T-cell (primary cell): ENCODE results near the gene PRODH. TPM values are rescaled to one million over a fixed set of nuclear protein-coding genes. Genes with fewer than 3 reads are reported as not detected.

ENCODE experiments used
- ATAC-seq, 4 experiments: fragments of 200-7000 bp in 3 of 4; fragments of 150-1000 bp in 1 of 4; cut with Tn5 transposase; replicated peaks in 1 of 4; 1 replicate in 3 of 4; 2 replicates in 1 of 4; pipeline ENCODE4 v1.10.0; 2021; ENCODE audit warnings: moderate library complexity in 3 of 4, mild to moderate bottlenecking in 2 of 4, moderate number of reproducible peaks in 1 of 4
- CTCF ChIA-PET, 2 donors: fragments of 300-600 bp; sonication (Branson Sonifier 250); formaldehyde crosslinking; loops; one replicate each; lab custom pipeline; 2022; ENCODE audit warnings: antibody characterized with exemption in 2 of 2; lab: Charles Lee
- POLR2A ChIA-PET, 2 donors: fragments of 300-600 bp; sonication (Branson Sonifier 250); formaldehyde crosslinking; loops; one replicate each; lab custom pipeline; 2022; ENCODE audit warnings: antibody characterized with exemption in 2 of 2; lab: Charles Lee
- DNase-seq, 35 experiments: peaks; one replicate each; pipeline versions ENCODE4 v3.0.0 to v3.0.0-alpha.2; 2013 to 2023
- H3K27ac ChIP-seq: one replicate; pipeline ENCODE4 v1.5.1; 2013; ENCODE audit warnings: low read length
- H3K27me3 ChIP-seq, 2 experiments: replicated peaks in 1 of 2; 1 replicate in 1 of 2; 2 replicates in 1 of 2; pipeline versions ENCODE4 v1.6.1 to v1.7.0; 2013; ENCODE audit warnings: low read length in 1 of 2, mixed read lengths in 1 of 2; ENCODE audit not compliant: control insufficient read depth in 2 of 2, insufficient read depth in 2 of 2; ENCODE audit errors: extremely low read depth in 1 of 2
- H3K36me3 ChIP-seq, 2 donors: 1 replicate in 1 of 2; 2 replicates in 1 of 2; pipeline versions ENCODE4 v1.6.1 to v1.7.0; 2013; ENCODE audit warnings: low read length in 1 of 2; ENCODE audit not compliant: control insufficient read depth in 2 of 2, insufficient read depth in 1 of 2; ENCODE audit errors: extremely low read depth in 1 of 2
- H3K4me1 ChIP-seq, 2 experiments: 1 replicate in 1 of 2; 2 replicates in 1 of 2; pipeline versions ENCODE4 v1.6.1 to v1.7.0; 2013; ENCODE audit warnings: low read length in 2 of 2, mixed read lengths in 1 of 2; ENCODE audit not compliant: insufficient read depth in 2 of 2, control insufficient read depth in 1 of 2; ENCODE audit errors: extremely low read depth in 1 of 2
- H3K4me3 ChIP-seq, 2 donors: 1 replicate in 1 of 2; 2 replicates in 1 of 2; pipeline versions ENCODE4 v1.5.1 to v1.7.0; 2013; ENCODE audit warnings: mild to moderate bottlenecking in 2 of 2, low read length in 1 of 2, moderate library complexity in 1 of 2; ENCODE audit not compliant: control insufficient read depth in 1 of 2; ENCODE audit errors: extremely low read depth in 1 of 2
- H3K9me3 ChIP-seq: 2 replicates; pipeline ENCODE4 v1.7.0; 2013
- H3K27ac Mint-ChIP-seq, 2 donors: one replicate each; pipeline ENCODE4 v1.8.0; 2020 to 2021; ENCODE audit warnings: mild to moderate bottlenecking in 2 of 2, mixed read lengths in 2 of 2
- H3K27me3 Mint-ChIP-seq, 2 donors: one replicate each; pipeline ENCODE4 v1.8.0; 2021 to 2022; ENCODE audit warnings: mixed read lengths in 2 of 2
- H3K36me3 Mint-ChIP-seq: one replicate; pipeline ENCODE4 v1.8.0; 2021; ENCODE audit warnings: mixed read lengths
- H3K4me1 Mint-ChIP-seq, 3 donors: one replicate each; pipeline ENCODE4 v1.8.0; 2020 to 2022; ENCODE audit warnings: mixed read lengths in 3 of 3, mild to moderate bottlenecking in 1 of 3
- H3K4me3 Mint-ChIP-seq, 3 donors: one replicate each; pipeline ENCODE4 v1.8.0; 2020 to 2022; ENCODE audit warnings: mild to moderate bottlenecking in 3 of 3, mixed read lengths in 3 of 3, moderate library complexity in 3 of 3
- H3K9me3 Mint-ChIP-seq, 3 donors: one replicate each; pipeline ENCODE4 v1.8.0; 2020 to 2022; ENCODE audit warnings: mixed read lengths in 3 of 3
- WGBS: methylation state at CpG from one replicate; pipeline ENCODE4 v1.1.5; 2013; ENCODE audit warnings: missing lambda C conversion rate; ENCODE audit not compliant: insufficient coverage; 5-methylcytosine and 5-hydroxymethylcytosine counted together
- total RNA-seq, 35 experiments: library from RNA in 6 of 35; stranded (reverse) in 6 of 35; fragments of 120-200 nt in 1 of 35; gene quantifications; one replicate each; pipeline versions ENCODE4 v1.2.1 to v1.2.4 and lab custom pipeline; 2013 to 2026

The PRODH gene, protein sequence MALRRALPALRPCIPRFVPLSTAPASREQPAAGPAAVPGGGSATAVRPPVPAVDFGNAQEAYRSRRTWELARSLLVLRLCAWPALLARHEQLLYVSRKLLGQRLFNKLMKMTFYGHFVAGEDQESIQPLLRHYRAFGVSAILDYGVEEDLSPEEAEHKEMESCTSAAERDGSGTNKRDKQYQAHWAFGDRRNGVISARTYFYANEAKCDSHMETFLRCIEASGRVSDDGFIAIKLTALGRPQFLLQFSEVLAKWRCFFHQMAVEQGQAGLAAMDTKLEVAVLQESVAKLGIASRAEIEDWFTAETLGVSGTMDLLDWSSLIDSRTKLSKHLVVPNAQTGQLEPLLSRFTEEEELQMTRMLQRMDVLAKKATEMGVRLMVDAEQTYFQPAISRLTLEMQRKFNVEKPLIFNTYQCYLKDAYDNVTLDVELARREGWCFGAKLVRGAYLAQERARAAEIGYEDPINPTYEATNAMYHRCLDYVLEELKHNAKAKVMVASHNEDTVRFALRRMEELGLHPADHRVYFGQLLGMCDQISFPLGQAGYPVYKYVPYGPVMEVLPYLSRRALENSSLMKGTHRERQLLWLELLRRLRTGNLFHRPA
- total RNA-seq (under 1 TPM in 4 of 5 donors, not detected in 1; 0.13 to 0.91 (median 0.52) TPM), total RNA-seq (lab: John Stamatoyannopoulos, UW) (0 to 0.41 (median 0.04) reads per million in 29 experiments)
- total RNA-seq (2013), result 0.09 TPM

DNA sequence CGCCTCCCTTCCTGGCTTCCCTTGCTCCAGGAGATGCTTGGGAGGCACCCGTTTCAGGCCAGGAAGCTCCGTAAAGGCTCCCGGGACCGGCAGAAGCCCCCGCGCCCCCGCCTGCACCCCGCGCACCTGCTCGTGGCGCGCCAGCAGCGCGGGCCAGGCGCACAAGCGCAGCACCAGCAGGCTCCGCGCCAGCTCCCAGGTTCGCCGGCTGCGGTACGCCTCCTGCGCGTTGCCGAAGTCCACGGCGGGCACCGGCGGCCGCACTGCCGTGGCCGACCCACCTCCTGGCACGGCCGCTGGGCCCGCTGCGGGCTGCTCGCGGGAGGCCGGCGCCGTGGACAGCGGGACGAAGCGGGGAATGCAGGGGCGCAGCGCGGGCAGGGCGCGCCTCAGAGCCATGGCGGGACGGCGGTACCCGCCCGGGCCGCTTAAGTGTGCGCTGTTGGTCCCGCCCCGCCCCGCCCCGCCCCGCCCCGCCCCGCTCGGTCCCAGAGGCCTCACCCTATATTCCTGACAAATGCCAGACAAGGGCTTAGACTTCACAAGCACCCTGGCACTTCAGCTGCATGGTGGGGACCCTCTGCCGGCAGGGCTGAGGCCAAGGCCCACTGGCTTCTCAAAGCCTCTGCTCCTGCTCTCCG, at the start of gene PRODH:
Gene PRODH (minus strand): TSS at position 405 of the 641 bp plus-strand sequence. CDS start 6 bp downstream, at position 399.
- POLR2A ChIA-PET, result no interaction called here

DNA sequence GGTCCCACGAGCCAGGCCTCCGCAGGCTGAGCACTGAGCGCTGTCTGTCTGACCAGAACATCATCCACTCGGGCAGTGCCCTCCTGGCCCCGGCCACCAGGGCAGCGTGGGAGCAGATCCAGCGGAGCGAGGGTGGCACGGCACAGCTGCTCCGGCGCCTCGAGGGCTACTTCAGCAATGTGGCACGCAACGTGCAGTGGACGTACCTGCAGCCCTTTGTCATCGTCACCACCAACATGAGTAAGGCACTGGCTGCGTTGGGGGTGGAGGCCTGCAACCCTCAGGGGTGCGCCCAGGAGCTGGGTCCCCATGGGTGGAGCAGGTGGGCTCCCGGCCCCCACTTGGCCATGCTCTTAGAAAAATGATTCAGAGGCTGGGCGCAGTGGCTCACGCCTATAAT, 49.7 kb upstream of the PRODH start:
- ChIA-PET CTCF (no interaction called here), POLR2A (no interaction called here)
- H3K9me3 ChIP-seq, result no peaks in the 10 kb centered on the region
- H3K27ac ChIP-seq, result no peak overlapping the region
- WGBS, result 90% methylated on average over 21 of the region's 21 CpGs
- H3K4me3 ChIP-seq, result no peak overlapping the region
- no peaks in the 10 kb centered on the region for H3K36me3 ChIP-seq
- H3K4me1 ChIP-seq, result no peaks in the 10 kb centered on the region
- H3K27me3 Mint-ChIP-seq, result peaks cover 0 to 3% of the 10 kb centered on the region in 2 donors
- no peak for DNase-seq
- no peaks in the 10 kb centered on the region for H3K9me3 Mint-ChIP-seq
- no peaks in the 10 kb centered on the region for H3K4me1 Mint-ChIP-seq
- no peak overlapping the region for H3K4me3 Mint-ChIP-seq
- ATAC-seq, result no peak
- peaks cover 0 to 12% of the 10 kb centered on the region in 2 experiments for H3K27me3 ChIP-seq
- H3K27ac Mint-ChIP-seq, result no peak overlapping the region
- H3K36me3 Mint-ChIP-seq, result no peaks in the 10 kb centered on the region

More for the DNA sequence above, at the start of gene PRODH:
- CTCF ChIA-PET, result no interaction called here
- no CpG with 5 or more reads among the region's 67 CpGs for WGBS
- no peaks in the 10 kb centered on the region for H3K4me1 ChIP-seq
- H3K36me3 Mint-ChIP-seq, result no peaks in the 10 kb centered on the region
- DNase-seq (no peak), ATAC-seq (no peak)
- no peak within 1 kb of the TSS for H3K27ac ChIP-seq
- no peaks in the 10 kb centered on the region for H3K9me3 ChIP-seq
- H3K36me3 ChIP-seq, result no peaks in the 10 kb centered on the region
- H3K9me3 Mint-ChIP-seq, result no peaks in the 10 kb centered on the region
- H3K4me3 Mint-ChIP-seq, result no peak within 1 kb of the TSS
- H3K27me3 Mint-ChIP-seq, result no peaks in the 10 kb centered on the region
- no peaks in the 10 kb centered on the region for H3K4me1 Mint-ChIP-seq
- H3K27ac Mint-ChIP-seq, result no peak within 1 kb of the TSS
- no peaks in the 10 kb centered on the region for H3K27me3 ChIP-seq
- H3K4me3 ChIP-seq, result no peak within 1 kb of the TSS

DNA sequence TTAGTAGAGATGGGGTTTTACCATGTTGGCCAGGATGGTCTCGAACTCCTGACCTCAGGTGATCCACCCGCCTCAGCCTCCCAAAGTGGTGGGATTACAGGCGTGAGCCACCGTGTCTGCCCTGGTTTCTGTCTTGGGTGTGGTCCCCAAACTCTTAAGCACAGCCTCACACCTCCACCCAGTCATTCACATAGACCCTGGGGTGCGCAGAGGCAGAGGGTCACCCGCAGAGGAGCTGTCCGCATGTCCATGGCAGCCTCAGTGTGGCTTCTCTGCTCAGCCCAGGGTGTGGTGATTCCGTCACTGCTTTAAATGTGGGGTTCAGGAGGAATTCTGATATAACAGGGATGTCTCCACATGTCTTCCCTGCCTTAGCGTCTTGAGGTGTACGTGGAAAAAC, 48.5 kb upstream of the PRODH start:
- ATAC-seq (no peak), DNase-seq (no peak)
- Histone ChIP-seq H3K9me3 (no peaks in the 10 kb centered on the region), H3K4me1 (no peaks in the 10 kb centered on the region), H3K36me3 (no peaks in the 10 kb centered on the region), H3K27ac (no peak overlapping the region), H3K27me3 (peaks cover 0 to 11% of the 10 kb centered on the region in 2 experiments), H3K4me3 (no peak overlapping the region)
- Mint-ChIP-seq H3K4me3 (no peak overlapping the region), H3K27ac (no peak overlapping the region), H3K4me1 (no peaks in the 10 kb centered on the region), H3K36me3 (no peaks in the 10 kb centered on the region), H3K9me3 (peaks cover 0 to 1% (median 0%) of the 10 kb centered on the region in 3 donors), H3K27me3 (peaks cover 0 to 3% of the 10 kb centered on the region in 2 donors)
- POLR2A ChIA-PET, result no interaction called here
- no CpG with 5 or more reads among the region's 10 CpGs for WGBS
- CTCF ChIA-PET, result no interaction called here

DNA sequence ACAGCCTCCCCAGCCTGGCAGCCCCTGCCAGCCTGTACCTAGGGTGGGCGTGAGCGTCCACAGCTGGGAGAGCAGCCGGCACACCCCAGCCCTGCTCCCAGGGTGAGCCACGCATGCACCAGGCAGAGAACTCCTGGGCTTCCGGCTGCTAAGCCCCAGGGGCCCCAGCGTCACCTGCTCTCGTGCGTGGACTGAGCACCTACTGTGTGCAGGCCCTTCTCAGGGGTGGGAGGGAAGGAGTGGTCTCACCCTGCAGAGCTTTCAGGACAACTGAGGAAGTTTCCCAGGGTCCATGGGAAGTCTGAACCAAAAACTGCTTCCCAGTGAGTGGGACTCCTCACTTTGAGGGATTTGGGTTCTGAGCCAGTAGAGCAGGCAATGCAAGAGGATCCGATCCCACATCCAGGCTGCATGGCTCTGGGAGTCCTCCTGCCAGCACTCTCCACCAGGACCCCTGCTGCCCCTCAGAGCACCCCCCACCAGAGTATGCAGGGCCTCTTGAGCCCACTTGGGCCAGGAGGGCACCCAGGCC, 47.1 kb upstream of the PRODH start:
- Mint-ChIP-seq H3K4me3 (no peak overlapping the region), H3K36me3 (no peaks in the 10 kb centered on the region)
- H3K27ac ChIP-seq, result no peak overlapping the region

DNA sequence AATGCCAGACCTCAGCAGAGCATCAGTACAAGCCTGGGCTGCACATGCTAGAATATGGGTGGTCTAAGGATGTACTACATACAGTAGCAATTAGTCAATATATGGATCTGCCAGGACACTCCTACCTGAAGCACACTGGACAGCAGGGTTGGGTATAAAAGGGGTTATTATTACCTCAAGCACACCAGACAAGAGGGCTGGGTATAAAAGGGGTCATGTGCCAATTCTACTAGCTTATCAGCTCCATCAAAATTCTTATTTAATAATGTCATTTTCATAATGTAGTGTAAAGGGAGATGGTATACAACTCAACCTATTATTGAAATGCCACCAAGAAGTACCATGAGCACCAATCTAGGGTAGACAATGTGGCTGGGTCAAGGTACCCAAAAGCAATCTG, 44.7 kb upstream of the PRODH start:
- no peaks in the 10 kb centered on the region for H3K4me1 Mint-ChIP-seq
- Histone ChIP-seq H3K4me3 (no peak overlapping the region), H3K27ac (no peak overlapping the region), H3K27me3 (peaks cover 0 to 13% of the 10 kb centered on the region in 2 experiments), H3K36me3 (no peaks in the 10 kb centered on the region), H3K4me1 (no peaks in the 10 kb centered on the region), H3K9me3 (no peaks in the 10 kb centered on the region)
- ChIA-PET CTCF (no interaction called here), POLR2A (no interaction called here)
- H3K4me3 Mint-ChIP-seq, result no peak overlapping the region
- peaks cover 0 to 4% of the 10 kb centered on the region in 2 donors for H3K27me3 Mint-ChIP-seq
- H3K27ac Mint-ChIP-seq, result no peak overlapping the region
- peaks cover 0 to 3% (median 0%) of the 10 kb centered on the region in 3 donors for H3K9me3 Mint-ChIP-seq
- no peaks in the 10 kb centered on the region for H3K36me3 Mint-ChIP-seq
- no peak for ATAC-seq
- DNase-seq, result no peak

More for the DNA sequence above, 47.1 kb upstream of the PRODH start:
- WGBS, result 96% methylated on average over 7 of the region's 9 CpGs
- Mint-ChIP-seq H3K27me3 (peaks cover 0 to 3% of the 10 kb centered on the region in 2 donors), H3K9me3 (peaks cover 0 to 3% (median 0%) of the 10 kb centered on the region in 3 donors), H3K4me1 (no peaks in the 10 kb centered on the region), H3K27ac (no peak overlapping the region)
- ChIA-PET POLR2A (no interaction called here), CTCF (no interaction called here)
- Histone ChIP-seq H3K9me3 (no peaks in the 10 kb centered on the region), H3K36me3 (no peaks in the 10 kb centered on the region), H3K4me3 (no peak overlapping the region), H3K4me1 (no peaks in the 10 kb centered on the region), H3K27me3 (peaks cover 0 to 15% of the 10 kb centered on the region in 2 experiments)
- ATAC-seq, result no peak
- DNase-seq, result no peak

DNA sequence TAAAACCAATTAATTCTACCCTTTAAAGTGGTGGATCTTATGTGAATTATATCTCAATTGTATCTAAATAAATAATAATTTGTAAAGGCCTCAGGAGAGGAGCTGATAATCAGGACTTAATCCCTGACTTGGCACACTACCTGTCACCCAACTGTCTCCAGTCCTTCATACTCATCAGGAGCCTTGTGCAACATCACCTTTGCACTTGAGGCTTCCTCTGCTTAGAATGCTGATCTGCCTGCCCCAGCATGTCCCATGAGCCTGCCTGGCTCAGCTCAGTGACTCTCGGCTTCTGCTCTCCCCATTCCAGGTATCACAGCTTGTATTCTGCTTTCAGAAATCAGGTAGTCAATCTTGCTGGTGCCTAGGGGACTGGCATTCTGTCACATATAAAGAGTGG, 43.9 kb upstream of the PRODH start:
- Histone ChIP-seq H3K27me3 (peaks cover 0 to 11% of the 10 kb centered on the region in 2 experiments), H3K9me3 (no peaks in the 10 kb centered on the region), H3K4me1 (no peaks in the 10 kb centered on the region), H3K27ac (no peak overlapping the region), H3K4me3 (no peak overlapping the region), H3K36me3 (no peaks in the 10 kb centered on the region)
- DNase-seq (no peak), ATAC-seq (no peak)
- CTCF ChIA-PET, result no interaction called here
- Mint-ChIP-seq H3K9me3 (peaks cover 0 to 3% (median 0%) of the 10 kb centered on the region in 3 donors), H3K27me3 (peaks cover 0 to 4% of the 10 kb centered on the region in 2 donors), H3K36me3 (no peaks in the 10 kb centered on the region), H3K4me3 (no peak overlapping the region), H3K4me1 (no peaks in the 10 kb centered on the region), H3K27ac (no peak overlapping the region)
- POLR2A ChIA-PET, result interaction anchor here in 1 of 2 donors (0.6 kb wide), 1 partner anchor 1880 kb away, joined by 3 read pairs; no protein-coding TSS in a partner anchor
- WGBS, result 100% methylated on average over 1 of the region's 1 CpG
